NCI-H1436 treated with DMSO at 0.1 percent for 48 hours (cell line): ENCODE measurements around the gene MIOS.

Source experiments
- DNase-seq: peaks from one replicate; lab custom pipeline; 2025; lab: John Stamatoyannopoulos, UW

The MIOS gene

DNA sequence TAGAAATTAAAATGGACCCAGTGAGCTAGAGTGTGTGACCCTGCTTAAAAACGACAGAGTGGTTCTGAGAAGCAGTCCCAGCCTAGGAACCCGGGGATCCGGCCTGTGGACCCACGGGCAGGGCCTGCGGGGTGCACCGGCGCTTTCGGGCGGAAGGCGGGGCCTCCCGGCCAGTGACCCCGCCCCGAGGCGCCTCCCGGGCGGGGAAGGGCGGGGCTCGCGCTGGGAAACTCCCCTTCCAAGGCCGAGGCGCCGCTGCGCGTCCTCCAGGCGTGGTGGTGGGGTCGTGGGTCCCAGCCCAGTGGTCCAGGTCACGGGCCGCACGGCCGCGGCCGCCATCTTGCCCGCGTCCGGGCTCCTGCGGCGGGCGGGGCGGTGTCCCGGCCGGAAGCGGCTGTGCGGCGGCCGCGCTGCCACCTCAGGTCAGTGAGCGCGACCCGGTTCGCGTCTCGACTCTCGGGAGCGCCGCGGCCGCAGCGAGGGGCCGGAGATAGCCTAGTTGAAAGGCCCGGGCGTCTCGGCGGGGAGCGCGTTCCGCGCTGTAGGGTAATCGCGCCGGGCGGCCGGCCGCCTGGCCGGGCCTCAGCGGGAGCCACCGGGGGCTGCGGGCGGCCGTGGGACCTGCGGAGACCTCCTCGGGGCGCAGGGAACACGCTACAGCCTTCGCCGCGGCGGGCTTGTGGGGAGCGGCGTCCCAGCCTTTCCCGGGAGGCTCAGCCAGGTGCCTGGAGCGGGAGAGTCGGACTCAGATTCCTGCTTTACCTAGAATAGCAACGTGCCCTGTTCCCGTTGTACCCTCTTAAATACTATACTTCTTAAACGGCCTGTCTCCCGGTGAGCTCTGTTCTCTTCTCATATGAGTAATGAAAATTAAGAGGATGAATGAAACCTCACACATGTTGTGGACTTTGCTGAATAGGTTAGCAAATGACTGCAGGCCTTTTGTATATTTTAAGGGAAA is at the start of gene MIOS:
MIOS (plus strand) TSS at position 234 of the 961 bp plus-strand sequence. CDS start 5,592 bp downstream, outside the sequence.
- no peak for DNase-seq

DNA sequence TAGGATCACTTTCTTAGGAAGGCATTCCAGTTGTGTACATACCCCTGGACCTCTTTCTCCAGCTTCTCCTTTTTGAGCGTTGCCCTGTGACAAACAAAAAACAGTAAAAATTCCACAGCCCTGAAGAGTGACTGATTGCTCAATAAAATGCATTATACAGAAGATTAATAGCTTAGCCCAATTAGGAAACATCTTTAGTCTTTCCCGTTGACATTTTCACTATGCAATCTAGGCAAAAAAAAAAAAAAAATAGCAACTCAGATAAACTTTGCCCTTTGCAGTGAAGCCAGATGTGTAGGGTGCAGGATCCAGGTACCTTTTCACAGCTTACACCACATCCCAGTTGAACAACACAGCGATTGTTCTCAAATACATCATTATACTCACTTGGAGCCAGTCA is 48.9 kb upstream of the MIOS start:
- no peak for DNase-seq

DNA sequence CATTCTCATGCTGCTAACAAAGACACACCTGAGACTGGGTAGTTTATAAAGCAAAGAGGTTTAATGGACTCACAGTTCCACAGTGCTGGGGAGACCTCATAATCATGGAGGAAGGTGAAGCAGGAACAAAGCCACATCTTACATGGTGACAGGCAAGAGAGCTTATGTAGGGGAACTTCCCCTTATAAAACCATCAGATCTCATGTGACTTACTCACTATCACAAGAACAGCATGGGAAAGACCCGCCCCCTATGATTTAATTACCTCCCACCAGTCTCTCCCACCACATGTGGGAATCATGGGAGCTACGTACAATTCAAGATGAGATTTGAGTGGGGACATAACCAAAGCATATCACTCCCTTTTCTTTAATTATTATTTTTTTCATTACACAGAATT is 47.6 kb upstream of the MIOS start:
- no peak for DNase-seq

DNA sequence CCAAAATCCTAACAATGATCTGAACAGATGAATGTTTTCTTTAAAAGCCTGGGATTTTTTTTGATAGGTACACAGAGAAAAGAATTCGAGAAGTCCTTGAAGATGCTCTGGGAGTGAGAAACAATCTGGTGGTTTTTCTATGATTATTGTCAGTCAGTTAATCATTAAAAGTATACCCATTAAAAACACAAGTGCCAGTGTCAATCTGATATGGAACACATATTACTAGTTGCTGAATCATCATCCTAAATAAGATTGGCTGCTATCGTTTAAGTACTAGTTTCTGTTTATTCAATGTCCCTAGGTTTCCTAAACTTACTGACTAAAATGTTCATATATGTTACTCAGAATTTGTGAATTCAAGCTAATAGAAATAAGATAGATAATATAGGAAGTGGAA is 47.2 kb upstream of the MIOS start:
- no peak for DNase-seq

DNA sequence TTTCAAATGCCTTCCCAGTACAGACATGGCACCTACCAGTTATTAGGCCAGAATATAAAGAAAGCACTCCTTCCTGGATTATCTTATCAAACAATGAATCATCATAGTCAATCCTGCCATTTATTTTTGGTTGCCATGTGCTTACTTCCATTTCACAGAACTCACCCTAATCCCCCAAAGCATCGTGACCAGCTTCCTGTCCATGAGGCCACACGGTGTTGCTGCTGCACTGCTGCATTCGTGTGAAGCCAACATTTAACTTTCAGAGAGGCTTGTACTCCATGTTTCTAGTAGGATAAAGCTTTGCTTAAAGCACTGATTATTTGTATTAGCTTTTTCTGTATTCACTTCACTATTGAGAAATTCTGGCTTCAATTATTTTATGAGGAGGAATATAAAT is 45.4 kb upstream of the MIOS start:
- DNase-seq = no peak

DNA sequence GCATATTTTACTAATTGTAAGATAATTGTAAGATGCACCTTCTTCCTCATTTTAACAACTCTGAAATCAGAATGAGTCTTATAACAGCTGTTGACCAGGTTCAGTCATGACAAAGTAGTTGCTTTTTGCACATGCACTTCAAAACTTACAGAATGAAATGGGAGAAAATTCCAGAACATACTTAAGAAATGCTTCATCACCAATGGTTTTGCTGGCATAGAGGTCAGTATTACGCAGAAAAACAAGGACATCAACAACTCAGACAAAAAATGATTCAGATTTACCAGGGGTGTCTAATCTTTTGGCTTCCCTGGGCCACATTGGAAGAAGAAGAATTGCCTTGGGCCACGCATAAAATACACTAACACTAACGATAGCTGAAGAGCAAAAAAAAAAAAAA is 44.3 kb upstream of the MIOS start:
- DNase-seq = no peak

DNA sequence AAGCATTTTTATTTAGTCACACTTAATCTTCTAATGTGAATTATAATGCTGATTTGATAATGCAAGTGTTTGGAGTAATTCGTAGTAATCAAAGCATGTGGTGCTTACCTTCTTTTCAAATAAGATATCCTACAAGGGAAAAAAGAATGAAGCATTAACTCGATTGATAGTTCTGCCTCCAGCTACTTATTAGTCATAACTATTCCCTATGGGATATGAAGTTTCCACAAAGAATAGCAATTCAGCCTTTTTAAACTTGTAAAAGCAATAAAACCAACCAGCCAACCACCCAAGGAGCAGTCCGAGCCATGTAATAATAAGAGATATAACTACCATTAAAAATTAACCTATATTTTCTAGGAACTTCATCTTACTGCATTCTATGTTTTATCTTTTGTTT is 42.6 kb upstream of the MIOS start:
- DNase-seq = no peak

DNA sequence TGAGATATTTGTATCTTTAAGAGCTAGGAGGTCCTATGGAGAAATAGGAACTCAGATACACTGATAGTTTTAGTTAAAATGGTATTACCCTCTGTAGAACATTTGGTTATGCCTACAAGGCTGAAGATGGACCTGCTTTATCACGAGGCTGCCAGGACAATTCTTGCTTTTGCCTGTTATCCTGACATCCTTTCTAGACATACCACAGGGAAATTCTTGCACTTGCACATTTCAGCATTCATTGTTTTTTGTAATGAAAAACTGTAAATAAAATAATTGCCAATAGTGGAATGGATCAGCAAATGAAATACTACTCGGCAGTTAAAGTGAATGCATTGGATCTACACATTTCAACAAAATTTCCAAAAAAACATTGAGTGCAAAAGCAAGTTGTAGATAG is 40.7 kb upstream of the MIOS start:
- DNase-seq = no peak

DNA sequence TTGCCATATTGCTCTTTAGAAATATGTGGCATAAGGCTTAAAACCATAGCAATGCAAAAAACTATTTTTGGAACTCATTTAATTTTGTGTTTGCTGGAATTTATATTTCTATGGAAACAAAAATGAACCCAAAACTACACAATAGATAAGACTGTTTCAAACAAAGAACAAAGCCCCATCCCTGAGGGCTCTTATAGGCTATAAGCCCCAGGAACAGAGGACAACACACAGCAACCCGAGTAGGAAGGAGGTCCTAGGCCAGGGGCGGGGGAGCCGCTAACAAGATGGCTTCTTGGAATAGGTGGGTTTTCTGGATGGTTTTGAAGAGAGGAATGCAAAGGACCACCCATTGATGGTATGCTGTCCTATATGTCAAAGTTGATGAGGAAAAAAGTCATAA is 39.6 kb upstream of the MIOS start:
- DNase-seq = no peak

DNA sequence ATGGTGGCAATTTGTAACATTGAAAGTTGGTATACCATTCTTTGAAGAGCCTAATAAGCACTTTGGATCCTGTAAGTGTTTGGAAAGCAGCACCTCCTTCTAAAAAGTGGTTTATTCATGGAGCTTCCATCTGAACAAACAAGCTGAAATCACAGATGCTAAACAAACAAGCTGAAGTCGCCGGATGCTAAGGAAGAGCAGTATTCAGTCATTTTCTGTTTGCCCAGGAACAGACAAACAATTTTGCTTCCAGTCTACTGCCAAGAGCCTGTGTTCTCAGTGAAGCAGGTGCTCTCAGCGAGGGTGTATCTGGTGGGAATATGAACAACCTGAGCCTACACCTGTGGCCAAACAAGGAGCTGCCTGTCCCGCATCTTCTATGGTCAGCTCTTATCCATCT is 37.4 kb upstream of the MIOS start:
- peak; percentile 44 for DNase-seq

DNA sequence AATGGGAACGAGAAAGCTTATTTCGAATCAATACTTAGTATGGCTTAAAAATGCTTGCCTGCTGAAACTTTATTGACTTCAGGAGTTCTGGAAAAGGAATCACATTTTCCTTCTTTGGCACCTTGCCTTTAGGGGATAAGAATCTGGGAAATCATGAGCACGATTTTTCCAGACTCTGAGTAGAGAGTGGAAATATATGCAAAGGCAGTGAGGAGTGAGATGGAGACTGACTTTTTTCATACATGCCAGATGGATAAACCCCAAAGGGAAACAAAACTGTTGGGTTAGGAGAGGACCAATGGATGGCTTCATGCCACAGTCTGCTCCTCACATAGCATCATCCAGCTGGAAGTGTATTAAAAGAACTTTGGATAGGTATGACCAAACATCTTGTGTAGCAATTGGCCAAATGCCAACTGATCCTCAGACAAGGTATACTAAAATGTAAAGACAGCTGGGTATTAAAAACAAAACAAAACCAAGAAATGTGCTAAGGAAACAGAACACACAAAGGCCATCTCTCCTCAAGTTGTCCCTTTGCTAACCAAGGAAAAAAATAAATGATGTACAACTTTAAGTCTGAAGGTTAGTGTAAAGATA is 32.8 kb upstream of the MIOS start:
- no peak for DNase-seq

DNA sequence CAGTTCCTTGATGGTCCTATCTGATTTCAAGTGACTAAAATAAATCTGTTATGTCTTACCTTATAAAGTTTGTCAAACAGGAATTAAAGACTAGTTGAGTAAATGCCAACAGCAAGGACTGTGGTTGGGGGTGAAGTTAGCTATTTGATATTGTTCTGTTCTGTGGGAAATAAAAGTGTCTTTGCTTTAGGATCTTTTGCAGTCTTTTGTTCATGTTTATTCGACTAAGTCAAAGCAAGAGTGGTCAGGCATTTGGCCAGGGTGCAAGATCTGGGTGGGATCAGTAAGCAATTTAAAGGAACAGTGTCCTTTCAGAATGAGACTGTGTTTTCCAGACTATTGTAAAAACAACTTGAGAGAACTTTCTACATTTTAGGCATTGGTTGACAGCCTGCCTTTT is 31.0 kb upstream of the MIOS start, which contains the start of gene COL28A1:
COL28A1 (minus strand) TSS at position 183 of the 400 bp plus-strand sequence. CDS start 2,998 bp downstream, outside the sequence.
- DNase-seq = no peak

DNA sequence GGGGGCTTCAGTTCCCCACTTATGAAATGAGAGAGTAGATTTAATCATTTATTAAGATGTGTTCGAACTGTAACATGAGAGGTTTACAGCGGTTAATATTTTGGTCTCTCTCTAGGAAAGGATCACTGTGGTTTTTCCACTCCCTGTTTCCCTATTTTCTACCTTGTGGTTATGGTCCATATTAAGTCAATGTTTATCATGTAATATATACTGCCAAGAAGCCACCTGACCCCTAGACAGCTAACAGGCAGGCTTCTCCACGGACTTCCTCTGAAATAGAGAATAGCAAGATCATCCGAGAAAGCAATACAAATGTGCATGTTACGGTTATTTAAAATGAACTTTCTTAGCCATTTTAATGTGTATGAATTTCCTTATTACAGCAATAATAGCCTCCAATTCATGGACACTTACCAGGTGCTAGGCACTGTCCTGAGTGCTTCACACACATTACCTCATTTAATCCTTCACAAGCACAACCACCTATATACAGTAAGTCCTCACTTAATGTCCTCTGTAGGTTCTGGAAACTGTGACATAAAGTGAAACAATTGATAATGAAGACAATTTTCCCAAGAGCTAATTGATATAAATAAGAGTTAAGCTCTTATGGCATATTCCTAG is 30.2 kb upstream of the MIOS start:
- no peak for DNase-seq

DNA sequence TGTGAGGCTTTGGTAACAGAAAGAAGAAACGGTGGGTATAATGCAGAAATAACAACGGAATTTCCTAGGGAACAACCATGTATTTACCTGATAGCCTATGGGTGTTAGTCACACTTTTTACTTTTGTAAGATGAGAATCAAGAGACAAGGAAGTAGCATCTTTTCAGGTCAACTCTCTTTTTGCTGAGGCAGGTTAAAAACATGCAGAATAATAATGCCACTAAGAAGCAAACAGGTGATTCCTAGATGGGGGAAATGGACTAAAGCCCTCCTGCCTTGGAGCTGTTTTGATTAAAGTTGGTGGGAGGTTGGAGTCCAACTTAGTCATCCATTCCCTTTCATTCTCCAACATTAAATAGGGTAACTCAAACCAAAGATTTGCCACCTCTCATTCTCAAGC is 29.0 kb upstream of the MIOS start:
- DNase-seq = no peak

DNA sequence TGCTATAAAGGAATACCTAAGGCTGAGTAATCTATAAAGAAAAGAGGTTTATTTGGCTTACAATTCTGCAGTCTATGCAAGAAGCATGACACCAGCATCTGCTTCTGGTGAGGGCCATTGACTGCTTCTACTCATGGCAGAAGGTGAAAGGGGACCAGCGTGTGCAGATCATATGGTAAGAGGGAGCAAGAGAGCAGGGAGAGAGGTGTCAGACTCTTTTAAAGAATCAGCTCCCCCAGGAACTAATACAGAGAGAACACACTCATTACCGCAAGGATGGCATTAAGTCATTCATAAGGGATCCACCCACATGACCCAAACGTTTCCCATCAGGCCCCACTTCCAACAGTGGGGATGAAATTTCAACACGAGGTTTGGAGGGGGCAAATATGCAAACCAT is 27.5 kb upstream of the MIOS start:
- no peak for DNase-seq

DNA sequence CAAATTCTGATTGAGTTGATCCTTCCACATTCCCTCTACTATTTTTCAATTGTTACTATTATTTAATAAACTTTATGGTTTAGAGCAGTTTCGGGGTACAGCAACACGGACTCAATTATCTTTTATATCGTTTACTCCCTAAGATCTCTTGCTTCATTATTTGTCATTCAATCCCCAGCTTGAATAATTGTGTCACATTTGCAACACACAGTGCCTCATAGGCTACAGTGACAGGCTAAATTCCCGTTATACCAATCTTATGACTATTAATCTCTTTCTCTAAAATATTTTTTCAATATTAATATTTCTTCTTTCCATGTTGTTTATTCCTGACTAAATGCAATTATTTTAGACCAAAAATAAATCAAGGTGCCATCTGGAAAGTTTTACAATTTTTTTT is 27.0 kb upstream of the MIOS start:
- no peak for DNase-seq

DNA sequence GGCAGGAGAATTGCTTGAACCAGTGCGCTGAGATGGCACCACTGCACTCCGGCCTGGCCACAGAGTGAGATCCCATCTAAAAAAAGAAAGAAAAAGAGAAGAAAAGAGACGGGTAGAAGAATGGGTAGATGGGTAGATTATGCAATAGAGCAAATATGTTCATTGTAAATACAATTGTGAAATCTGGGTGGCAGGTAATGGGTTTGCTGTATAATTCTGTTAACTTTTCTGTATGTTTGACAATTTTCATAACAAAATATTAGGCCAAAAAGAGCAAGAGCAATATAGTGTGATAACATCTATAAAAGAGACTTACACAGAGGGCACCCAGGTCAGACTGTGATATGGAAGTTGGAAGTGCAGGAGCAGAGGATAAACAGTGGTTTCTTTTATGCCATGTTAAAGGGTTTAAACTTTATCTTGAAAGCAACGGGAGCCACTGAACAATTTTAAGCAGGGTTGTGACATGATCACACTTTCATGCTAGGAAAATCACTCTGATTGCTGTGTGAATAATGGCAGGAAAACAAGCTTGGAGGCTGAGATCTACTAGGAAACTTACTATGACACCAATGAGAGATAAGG is 24.3 kb upstream of the MIOS start:
- DNase-seq = no peak

DNA sequence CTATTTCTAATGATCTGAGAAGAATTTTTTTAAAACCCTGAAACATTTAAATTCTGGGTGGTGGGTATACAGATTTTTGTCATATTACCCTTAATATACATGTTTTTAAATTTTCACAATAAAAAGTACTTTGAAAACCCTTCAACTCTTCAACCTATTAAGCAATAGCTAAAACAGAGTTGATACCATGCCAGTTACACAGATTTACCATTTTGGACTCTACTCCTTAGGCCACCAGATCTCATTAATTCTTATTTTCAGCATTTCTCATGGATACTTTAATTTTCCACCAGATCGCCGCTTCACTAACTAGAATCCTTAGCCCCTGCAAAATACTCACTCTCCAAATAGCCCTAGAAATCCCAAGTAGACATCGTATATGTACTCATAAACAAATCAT is 18.3 kb upstream of the MIOS start:
- DNase-seq = no peak

DNA sequence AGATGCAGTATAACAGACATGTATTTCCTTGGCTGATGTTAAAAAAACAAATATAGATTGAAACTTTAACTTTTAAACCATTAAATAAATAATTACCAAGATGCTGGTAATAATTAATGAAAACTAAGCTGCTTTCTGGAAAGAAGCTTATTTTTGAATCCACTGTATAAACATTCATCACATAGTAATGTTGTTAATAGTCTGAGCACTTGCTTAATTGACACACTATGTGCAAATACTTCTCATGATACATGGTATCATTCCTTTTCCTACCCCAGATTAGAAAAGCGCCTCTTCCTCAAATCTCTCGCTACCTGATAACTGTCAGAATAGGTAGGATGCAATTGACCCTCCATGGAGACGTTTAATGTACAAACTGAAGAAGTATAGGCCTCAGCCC is 16.0 kb upstream of the MIOS start:
- no peak for DNase-seq

DNA sequence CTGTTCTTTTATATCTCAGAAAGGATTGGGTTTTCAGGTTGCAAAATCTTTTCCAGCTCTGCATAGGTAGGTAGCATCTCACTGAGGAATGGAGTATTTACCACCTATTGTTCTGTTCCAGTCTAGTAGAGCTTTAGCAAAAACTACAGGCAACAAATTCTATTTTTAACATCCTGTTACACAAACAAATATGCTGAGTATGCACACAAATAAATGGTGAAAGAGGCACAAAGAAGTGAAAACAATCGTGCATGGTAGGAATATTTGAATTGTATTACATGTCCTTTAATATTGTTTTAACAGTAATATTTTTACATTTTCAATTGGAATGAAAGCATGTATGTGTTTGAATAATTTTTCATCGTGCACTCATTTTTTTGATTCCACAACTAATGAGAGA is 14.5 kb upstream of the MIOS start:
- no peak for DNase-seq

DNA sequence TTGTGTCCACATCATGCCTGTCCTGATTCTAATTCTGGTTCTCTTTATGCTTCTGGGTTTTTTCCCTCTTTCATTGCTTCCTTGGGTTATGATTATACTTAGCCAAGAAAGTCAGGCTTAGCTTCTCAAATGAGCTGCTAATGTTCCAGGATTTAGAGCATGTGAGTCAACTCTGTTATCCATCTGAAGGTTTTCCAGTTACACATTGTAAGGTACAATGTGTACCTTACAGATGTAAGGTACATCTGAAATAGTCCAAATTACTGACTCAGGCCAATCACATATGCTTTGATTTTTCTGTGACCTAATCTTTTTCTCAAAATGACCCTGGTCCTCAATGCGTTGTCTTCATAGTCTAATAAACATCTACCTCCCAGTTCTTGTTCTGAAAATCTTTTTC is 13.3 kb upstream of the MIOS start:
- no peak for DNase-seq

DNA sequence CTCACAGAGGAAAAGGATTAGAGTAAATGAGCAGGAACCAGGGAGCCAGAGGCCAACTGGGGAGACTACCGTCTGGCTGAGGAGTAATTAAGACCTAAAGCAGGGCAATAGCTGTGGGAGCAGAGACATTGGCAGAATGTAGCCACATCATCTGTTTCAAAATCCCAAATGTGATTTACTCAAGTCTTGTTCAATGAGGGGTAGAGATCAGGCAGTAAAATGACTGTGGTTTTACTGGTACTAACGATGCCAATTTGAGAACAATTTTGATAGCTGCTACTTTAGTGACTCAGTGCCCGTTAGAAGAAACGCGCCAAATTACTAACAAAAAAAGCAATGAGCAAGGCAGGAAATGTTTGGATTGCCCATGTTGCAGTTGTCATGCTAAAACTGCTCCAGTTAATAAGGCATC is 12.7 kb upstream of the MIOS start:
- peak; percentile 71 for DNase-seq
